ENCODE measurements around the gene FBXL13.

GRCh38 chr7:102840404-102840803, 234.2 kb downstream of the FBXL13 start:
- no peak for TF ChIP-seq EZH2phosphoT487 (IDR thresholded peaks at IDR 0.05; ENCODE audit: insufficient read depth, low read depth)
- no peak for TF ChIP-seq EZH2 (IDR thresholded peaks at IDR 0.05; ENCODE audit: insufficient read depth, poor library complexity, severe bottlenecking)

Data from GM23248 (cell line).